ENCODE measurements around the gene ARID1B. TPM values are rescaled to one million over a fixed set of nuclear protein-coding genes. Genes with fewer than 3 reads are reported as not detected.
"Not testable (repeated sequence)": the region's sequence is repeated elsewhere in the genome, so short reads cannot be mapped to it uniquely, and the experiment has no call there.

Gene ARID1B
- total RNA-seq, 1 experiment from 2014 or later, result 13.9 TPM

DNA sequence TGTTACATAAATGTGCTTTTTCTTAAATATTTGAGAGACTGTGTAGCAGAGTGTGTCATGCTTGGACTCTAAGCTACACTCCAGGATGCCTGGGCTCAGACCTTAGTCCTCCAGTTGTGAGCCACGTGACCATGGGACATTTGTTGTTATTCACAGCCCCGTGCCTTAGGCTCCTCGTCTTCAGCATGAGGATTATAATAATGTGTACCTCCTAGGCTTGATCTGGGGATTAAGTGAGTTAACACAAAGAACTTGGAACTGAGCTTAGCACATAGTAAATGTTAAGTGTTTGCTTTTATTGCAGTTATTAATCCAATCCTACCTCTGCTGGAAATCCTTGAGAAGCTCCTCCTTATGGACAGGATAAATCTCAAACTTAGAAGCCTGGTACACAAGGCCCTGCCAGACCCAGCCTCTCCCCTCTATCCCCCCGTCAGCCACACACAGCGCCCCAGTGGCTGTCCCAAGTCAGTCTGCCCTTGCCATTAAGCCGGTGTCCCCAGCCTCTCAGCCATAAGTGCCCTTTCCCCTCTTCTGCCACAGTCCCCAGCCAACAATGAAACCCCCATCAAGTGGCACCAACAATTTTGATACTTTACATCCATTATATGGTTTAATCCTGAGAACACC lies 368.6 kb downstream of the ARID1B start:
- no peaks in the 10 kb centered on the region for H3K9me3 ChIP-seq (replicated peaks)
- H3K27me3 ChIP-seq (replicated peaks), result no peaks in the 10 kb centered on the region
- H3K27ac ChIP-seq, result no peak overlapping the region
- peaks cover 46% of the 10 kb centered on the region for H3K4me1 ChIP-seq (replicated peaks)
- H3K4me3 ChIP-seq, result no peak overlapping the region
- no peak for DNase-seq (ENCODE audit: low read depth in 1 of 2, low spot score in 2 of 2)
- no peaks in the 10 kb centered on the region for H3K36me3 ChIP-seq

DNA sequence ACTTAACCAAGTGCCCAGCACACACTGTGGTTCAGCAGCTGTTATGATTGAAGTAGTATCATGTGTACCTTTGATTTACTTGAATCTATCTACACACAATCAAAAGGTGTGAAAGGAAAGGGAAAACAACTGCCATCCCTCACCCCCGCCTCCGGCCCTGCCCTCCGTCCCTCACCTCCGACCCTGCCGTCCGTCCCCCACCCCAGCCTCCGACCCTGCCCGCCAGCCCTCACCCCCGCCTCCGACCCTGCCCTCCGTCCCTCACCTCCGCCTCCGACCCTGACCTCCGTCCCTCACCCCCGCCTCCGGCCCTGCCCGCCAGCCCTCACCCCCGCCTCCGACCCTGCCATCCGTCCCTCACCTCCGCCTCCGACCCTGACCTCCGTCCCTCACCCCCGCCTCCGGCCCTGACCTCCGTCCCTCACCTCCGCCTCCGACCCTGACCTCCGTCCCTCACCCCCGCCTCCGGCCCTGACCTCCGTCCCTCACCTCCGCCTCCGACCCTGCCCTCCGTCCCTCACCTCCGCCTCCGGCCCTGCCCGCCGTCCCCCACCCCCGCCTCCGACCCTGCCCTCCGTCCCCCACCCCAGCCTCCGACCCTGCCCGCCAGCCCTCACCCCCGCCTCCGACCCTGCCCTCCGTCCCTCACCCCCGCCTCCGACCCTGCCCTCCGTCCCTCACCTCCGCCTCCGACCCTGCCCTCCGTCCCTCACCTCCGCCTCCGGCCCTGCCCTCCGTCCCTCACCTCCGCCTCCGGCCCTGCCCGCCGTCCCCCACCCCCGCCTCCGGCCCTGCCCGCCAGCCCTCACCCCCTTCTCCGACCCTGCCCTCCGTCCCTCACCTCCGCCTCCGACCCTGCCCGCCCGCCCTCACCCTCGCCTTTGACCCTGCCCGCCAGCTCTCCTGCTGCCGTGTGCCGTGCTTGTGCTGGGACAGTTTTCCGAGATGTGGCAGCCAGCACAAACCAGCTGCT lies 370.2 kb downstream of the ARID1B start:
- not testable (repeated sequence) for H3K4me3 ChIP-seq; H3K36me3 ChIP-seq; DNase-seq (ENCODE audit: low read depth in 1 of 2, low spot score in 2 of 2); H3K27me3 ChIP-seq (replicated peaks); H3K9me3 ChIP-seq (replicated peaks)
- Histone ChIP-seq H3K27ac (peak overlapping the region; percentile 98), H3K4me1 (replicated peaks) (peaks cover 60% of the 10 kb centered on the region)

DNA sequence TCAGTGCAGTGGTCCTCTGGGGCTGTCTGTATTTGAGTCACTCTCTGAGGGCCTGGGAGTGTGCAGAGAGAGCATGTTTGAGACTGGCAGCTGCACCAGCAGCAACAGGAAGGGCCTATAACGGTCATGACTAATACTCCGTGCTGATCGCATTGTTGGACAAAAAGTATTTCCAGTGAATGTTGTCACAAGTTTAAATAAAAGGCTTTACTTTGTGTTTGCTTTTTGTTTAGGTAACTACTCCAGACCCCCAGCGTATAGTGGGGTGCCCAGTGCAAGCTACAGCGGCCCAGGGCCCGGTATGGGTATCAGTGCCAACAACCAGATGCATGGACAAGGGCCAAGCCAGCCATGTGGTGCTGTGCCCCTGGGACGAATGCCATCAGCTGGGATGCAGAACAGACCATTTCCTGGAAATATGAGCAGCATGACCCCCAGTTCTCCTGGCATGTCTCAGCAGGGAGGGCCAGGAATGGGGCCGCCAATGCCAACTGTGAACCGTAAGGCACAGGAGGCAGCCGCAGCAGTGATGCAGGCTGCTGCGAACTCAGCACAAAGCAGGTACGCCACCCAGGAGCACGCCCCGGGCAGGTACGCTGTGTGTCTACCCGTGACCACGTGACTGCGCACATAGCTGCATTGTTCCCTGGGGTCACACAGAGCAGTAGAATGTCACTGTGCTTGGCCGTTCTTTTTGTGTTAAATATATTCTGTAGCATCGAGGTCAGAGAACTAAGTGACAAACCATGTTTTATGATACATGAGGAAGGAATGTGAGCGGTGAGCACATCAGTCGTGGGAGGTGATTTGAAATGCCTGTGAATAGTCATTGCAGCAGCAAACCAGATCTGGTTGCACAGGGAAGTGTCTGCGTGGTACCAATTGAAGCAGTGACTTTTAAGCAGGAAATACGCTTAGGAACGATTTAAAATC lies 371.5 kb downstream of the ARID1B start:
- H3K27me3 ChIP-seq (replicated peaks), result no peaks in the 10 kb centered on the region
- H3K27ac ChIP-seq, result peak overlapping the region; percentile 98
- DNase-seq (ENCODE audit: low read depth in 1 of 2, low spot score in 2 of 2), result peak; percentile 89 to 95
- H3K4me1 ChIP-seq (replicated peaks), result peaks cover 52% of the 10 kb centered on the region
- H3K36me3 ChIP-seq, result no peaks in the 10 kb centered on the region
- H3K4me3 ChIP-seq, result peak overlapping the region; percentile 13
- no peaks in the 10 kb centered on the region for H3K9me3 ChIP-seq (replicated peaks)

DNA sequence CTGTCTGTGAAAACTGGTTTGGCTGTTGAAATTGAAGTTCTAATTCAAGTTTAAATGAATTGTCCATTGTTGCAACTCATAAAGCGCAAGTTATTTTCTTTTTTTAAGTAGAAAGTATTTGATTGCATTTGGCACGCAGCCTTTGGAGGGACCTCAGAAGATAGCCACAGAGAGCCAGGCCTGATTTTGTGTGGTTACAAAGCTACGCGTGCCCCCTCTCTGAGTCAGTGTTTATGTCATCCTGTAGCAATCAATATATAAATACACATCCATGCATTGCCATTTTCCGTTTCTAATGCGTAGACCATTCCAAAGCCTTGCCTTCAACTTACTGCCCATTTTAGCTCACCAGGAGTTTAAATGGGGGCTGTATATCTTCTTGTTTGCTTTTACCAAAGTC lies 372.9 kb downstream of the ARID1B start:
- DNase-seq (ENCODE audit: low read depth in 1 of 2, low spot score in 2 of 2), result peak; percentile 71 to 74
- peak overlapping the region; percentile 98 for H3K27ac ChIP-seq
- no peaks in the 10 kb centered on the region for H3K9me3 ChIP-seq (replicated peaks)
- no peak overlapping the region for H3K4me3 ChIP-seq
- no peaks in the 10 kb centered on the region for H3K27me3 ChIP-seq (replicated peaks)
- H3K36me3 ChIP-seq, result no peaks in the 10 kb centered on the region
- peaks cover 43% of the 10 kb centered on the region for H3K4me1 ChIP-seq (replicated peaks)

DNA sequence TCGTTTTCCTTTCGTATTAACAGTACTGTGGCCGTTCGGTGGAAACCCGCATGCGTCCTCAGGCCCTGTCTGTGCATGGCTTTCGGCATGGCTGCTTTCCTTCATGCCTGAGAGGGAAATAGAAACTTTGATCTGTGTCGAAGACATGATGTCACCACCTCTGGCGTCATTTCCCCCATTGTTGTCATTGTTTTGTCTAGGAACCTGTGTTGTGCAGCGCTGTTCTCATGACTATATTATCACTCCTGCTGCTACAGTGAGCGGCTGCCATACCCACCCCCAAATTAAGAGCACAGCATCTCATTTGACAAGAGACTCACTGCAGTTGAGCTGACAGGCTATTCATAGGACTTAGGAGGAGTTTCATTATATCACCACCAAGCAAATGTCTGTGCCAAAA lies 373.9 kb downstream of the ARID1B start:
- Histone ChIP-seq H3K27ac (no peak overlapping the region), H3K9me3 (replicated peaks) (no peaks in the 10 kb centered on the region), H3K27me3 (replicated peaks) (no peaks in the 10 kb centered on the region), H3K4me1 (replicated peaks) (peaks cover 43% of the 10 kb centered on the region), H3K4me3 (no peak overlapping the region), H3K36me3 (no peaks in the 10 kb centered on the region)
- no peak for DNase-seq (ENCODE audit: low read depth in 1 of 2, low spot score in 2 of 2)

DNA sequence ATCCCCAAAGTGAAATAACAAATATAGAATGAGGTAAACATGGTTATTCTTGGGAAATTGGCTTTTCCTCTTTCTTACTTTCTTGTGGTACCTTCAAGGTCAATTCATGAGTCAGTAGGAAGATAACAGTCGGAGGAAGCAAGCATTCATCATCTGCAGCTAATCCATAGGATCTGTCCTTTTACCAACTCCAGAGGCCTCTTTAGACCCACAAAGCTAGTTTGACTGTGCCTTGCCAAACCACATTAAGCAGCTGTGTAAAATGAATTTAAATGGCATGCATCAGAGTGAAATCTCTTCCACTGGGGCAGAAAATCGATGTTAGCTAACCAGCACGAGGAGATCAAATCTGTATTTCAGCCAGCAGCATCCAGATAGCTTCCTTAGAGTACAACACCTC lies 374.8 kb downstream of the ARID1B start:
- DNase-seq (ENCODE audit: low read depth in 1 of 2, low spot score in 2 of 2), result no peak
- no peak overlapping the region for H3K4me3 ChIP-seq
- H3K27ac ChIP-seq, result no peak overlapping the region
- peaks cover 43% of the 10 kb centered on the region for H3K4me1 ChIP-seq (replicated peaks)
- no peaks in the 10 kb centered on the region for H3K27me3 ChIP-seq (replicated peaks)
- peaks cover 6% of the 10 kb centered on the region for H3K36me3 ChIP-seq
- H3K9me3 ChIP-seq (replicated peaks), result no peaks in the 10 kb centered on the region

DNA sequence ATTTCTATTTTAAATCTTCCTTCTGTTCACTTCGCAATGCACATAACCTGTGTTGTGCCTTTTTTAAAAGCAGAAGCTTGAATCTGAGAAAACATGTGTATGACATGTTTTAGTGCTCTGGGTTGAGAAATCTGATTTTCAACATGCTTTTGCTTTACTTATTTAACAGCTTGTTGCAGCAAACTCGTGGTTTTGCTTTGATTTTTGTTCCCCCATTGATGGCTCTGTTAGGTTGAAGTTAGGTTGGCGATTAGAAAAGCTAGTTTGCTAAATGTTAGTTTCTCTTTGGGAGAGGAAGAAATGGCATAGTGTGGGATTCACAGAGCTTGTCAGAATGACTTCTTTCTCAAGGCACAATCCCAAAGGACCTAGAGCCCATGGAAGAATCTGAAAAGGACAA lies 375.4 kb downstream of the ARID1B start:
- H3K9me3 ChIP-seq (replicated peaks), result no peaks in the 10 kb centered on the region
- no peaks in the 10 kb centered on the region for H3K27me3 ChIP-seq (replicated peaks)
- peaks cover 43% of the 10 kb centered on the region for H3K4me1 ChIP-seq (replicated peaks)
- peaks cover 8% of the 10 kb centered on the region for H3K36me3 ChIP-seq
- DNase-seq (ENCODE audit: low read depth in 1 of 2, low spot score in 2 of 2), result no peak
- H3K4me3 ChIP-seq, result no peak overlapping the region
- no peak overlapping the region for H3K27ac ChIP-seq

DNA sequence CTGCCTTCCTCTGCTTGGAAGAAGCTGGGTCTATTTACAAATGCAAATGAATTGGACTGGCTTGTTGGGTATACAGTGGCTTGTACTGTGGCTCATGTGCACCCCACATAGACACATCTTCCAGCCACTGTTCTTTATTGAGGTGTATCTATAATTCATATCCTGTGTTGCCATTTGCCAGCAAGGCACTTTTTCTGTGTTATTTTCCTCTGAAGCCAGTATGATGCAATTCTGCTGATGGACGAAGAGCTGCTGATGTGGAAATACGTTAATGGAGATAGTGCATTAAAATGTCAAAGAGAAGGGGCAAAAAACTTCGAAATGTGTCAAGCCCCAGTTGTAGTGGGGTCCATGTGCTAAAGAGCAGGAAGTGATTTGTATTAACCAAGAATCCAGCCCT lies 378.6 kb downstream of the ARID1B start:
- Histone ChIP-seq H3K27me3 (replicated peaks) (no peaks in the 10 kb centered on the region), H3K4me3 (no peak overlapping the region), H3K4me1 (replicated peaks) (peaks cover 14% of the 10 kb centered on the region), H3K36me3 (peaks cover 8% of the 10 kb centered on the region), H3K27ac (no peak overlapping the region), H3K9me3 (replicated peaks) (no peaks in the 10 kb centered on the region)
- no peak for DNase-seq (ENCODE audit: low read depth in 1 of 2, low spot score in 2 of 2)

DNA sequence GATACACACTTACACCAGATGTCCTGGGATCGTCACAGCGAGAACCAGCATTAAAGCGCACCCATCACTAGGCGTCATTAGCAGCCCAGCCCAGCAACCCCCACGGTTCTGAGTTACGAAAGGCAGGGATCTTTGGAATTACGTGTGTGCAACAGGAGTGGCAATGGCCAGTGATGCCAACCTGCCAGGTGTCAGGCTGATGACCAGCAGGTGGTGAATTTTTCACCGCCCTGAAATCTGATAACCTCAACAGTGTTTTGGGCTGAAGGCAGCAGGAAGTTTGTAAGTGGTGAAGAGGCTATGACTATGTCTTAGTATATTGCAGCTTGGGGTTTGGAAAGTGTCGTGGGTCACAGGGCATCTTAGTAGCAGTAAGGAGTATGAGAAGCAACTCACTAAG lies 380.1 kb downstream of the ARID1B start:
- Histone ChIP-seq H3K27ac (no peak overlapping the region), H3K4me1 (replicated peaks) (no peaks in the 10 kb centered on the region), H3K9me3 (replicated peaks) (no peaks in the 10 kb centered on the region), H3K36me3 (peaks cover 8% of the 10 kb centered on the region), H3K4me3 (no peak overlapping the region), H3K27me3 (replicated peaks) (no peaks in the 10 kb centered on the region)
- no peak for DNase-seq (ENCODE audit: low read depth in 1 of 2, low spot score in 2 of 2)

DNA sequence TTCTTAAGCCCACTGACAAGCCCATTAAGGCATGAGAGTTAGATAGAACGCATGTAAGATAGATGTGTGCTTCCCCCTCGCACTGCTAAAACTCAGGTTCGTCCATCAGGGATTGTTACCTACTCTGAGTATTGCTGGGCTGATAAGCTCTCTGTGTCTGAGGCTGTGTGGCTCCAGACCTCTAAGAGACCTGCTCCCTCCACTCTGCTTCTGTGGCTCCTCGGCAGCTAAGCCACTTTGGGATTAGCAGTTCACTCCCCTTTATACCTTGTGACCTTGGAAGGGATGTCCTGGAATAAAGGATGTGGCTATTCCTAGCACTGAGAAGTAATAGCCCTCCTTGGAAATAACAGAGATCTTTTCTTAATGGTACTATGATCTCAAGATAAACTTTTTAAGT lies 381.3 kb downstream of the ARID1B start:
- no peak for DNase-seq (ENCODE audit: low read depth in 1 of 2, low spot score in 2 of 2)
- H3K27ac ChIP-seq, result no peak overlapping the region
- H3K36me3 ChIP-seq, result peaks cover 8% of the 10 kb centered on the region
- no peaks in the 10 kb centered on the region for H3K4me1 ChIP-seq (replicated peaks)
- no peaks in the 10 kb centered on the region for H3K9me3 ChIP-seq (replicated peaks)
- no peak overlapping the region for H3K4me3 ChIP-seq
- H3K27me3 ChIP-seq (replicated peaks), result no peaks in the 10 kb centered on the region

DNA sequence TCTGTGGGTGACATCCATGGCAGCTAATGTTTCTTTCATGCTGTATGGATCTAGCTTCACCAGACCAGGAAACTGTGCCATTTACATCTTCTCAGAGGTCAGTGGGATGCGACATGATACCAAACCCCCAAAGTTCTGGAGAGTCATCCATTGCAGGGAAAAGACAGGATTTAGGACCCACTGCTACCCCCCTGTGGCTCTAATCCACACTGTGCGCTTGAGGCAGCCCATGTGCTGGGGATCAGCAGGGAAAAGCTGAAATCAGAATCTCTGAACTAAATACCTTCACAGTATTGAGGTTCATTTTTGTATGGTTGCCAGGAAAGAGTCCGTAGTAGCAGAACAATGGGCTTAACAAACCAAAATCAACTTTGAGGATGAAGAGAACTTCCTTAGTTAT lies 381.7 kb downstream of the ARID1B start:
- H3K27me3 ChIP-seq (replicated peaks), result no peaks in the 10 kb centered on the region
- no peaks in the 10 kb centered on the region for H3K9me3 ChIP-seq (replicated peaks)
- H3K4me3 ChIP-seq, result no peak overlapping the region
- peaks cover 8% of the 10 kb centered on the region for H3K36me3 ChIP-seq
- DNase-seq (ENCODE audit: low read depth in 1 of 2, low spot score in 2 of 2), result no peak
- H3K4me1 ChIP-seq (replicated peaks), result no peaks in the 10 kb centered on the region
- no peak overlapping the region for H3K27ac ChIP-seq

DNA sequence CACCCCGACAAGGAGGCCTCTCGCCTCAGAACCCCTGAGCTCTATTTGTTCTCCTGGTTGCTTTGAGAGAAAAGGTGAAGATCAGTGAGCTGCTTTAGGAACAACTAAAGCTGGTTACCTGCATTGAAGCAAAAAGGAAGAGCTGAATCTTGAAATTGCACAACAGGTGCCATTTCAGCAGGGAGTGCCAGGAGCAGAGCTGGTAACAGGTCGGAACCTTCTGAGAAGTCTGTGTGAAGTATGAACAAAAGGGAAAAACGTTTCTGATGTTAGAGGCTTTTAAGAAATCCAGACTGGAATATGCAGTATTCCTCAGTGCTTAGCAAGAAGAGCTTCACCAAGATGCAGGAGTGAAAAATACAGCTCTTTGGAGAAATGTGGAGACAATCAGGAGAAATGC lies 382.2 kb downstream of the ARID1B start:
- Histone ChIP-seq H3K27me3 (replicated peaks) (no peaks in the 10 kb centered on the region), H3K36me3 (peaks cover 8% of the 10 kb centered on the region), H3K4me1 (replicated peaks) (no peaks in the 10 kb centered on the region), H3K9me3 (replicated peaks) (no peaks in the 10 kb centered on the region), H3K27ac (no peak overlapping the region), H3K4me3 (no peak overlapping the region)
- no peak for DNase-seq (ENCODE audit: low read depth in 1 of 2, low spot score in 2 of 2)

DNA sequence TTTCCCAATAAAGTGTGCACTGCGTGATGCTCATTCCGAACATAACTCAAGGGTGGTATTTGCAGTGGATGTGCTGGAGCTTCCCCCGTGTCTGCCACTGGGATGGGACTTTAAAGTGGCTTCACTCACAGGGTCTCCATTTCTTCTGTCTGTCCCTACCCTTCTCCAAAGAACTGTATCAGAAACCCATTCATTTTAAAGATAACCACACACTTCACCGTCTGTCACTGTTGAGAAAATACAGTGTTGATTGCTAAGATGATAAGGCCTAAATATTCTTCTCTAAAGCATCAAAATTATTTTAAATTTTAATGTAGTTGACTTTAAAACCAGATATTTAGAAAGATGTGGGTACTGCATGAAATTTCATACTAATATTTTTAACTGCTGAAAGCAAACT lies 384.7 kb downstream of the ARID1B start:
- no peak overlapping the region for H3K4me3 ChIP-seq
- no peaks in the 10 kb centered on the region for H3K4me1 ChIP-seq (replicated peaks)
- no peaks in the 10 kb centered on the region for H3K27me3 ChIP-seq (replicated peaks)
- H3K9me3 ChIP-seq (replicated peaks), result no peaks in the 10 kb centered on the region
- no peak overlapping the region for H3K27ac ChIP-seq
- no peak for DNase-seq (ENCODE audit: low read depth in 1 of 2, low spot score in 2 of 2)
- H3K36me3 ChIP-seq, result peaks cover 3% of the 10 kb centered on the region
